ENCODE data around the gene TMEM63C.

TMEM63C gene

DNA sequence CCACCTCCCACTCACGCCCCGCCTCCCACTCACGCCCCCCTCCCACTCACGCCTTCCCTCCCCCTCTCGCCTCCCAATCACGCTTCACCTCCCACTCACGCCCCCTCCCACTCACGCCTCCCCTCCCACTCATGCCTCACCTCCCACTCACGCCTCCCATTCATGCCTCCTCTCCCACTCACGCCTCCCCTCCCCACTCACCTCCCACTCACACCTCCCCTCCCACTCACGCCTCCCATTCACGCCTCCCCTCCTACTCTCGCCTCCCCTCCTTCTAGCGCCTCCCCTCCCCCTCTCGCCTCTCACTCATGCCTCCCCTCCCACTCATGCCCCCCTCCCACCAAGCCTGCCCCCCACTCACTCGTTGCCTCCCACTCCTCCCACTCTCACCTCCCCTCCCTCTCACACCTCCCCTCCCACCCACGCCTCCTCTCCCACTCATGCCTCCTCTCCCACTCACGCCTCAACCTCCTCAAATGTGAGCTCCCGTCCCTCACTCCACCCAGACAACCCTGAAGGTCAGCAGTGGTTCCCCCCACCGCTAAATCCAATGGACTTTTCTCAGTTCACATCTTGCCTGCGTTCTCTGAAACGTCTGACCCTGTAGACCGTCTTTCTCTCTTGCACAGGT, 39.8 kb downstream of the TMEM63C start:
- no peak for DNase-seq (ENCODE audit: low read depth in 2 of 2)

DNA sequence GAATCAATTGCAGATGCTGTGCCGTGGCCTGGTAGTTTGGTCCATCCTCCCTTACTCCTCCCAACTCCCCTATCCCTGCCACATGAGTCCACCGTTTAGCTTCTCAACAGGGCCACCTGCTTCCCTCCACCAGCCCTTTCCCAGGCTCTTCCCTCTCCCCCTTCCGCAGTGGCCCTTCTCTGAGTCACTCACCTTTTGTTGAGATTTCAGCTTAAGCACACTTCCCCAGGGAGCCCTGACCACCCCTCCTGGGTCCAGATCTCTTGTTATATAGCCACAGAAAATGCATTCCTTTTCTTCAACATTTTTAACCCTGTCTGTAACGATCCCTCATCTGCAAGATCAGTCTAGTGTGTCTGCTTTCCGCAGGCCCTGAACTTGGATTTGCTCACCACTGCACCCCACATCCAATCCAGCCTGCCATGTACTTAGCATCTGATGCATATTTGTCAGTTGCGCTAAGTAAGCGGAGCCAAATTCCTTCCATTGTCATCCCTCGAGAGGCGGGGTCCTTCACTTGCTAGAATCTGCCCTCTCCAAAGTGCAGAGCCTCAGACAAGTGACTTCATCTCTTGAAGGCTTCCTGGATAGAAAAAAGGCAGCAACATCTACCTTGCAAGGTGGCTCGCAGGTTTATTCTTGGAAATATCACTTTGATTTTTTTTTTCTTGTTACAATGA, 41.1 kb downstream of the TMEM63C start:
- no peak for DNase-seq (ENCODE audit: low read depth in 2 of 2)

DNA sequence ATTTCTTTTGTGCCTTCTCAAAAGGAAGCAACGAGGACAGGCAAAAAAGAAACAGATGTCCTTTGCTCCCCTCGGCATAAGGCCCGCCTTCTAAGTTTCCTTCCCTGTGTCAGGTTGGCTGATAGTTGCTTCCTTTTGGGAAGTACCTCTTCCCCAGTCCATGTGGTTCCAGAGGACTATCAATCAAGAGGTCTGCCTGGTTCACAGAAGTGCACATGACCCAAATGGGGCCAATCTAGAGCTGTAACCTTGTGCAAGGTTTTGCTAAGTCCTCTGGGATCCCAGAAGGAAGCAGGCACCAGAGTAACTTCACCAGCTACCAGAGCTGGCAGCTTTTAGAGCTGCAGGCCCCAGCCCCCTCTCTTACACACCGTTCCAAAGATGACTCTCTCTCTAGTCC, 42.6 kb downstream of the TMEM63C start:
- no peak for DNase-seq (ENCODE audit: low read depth in 2 of 2)

DNA sequence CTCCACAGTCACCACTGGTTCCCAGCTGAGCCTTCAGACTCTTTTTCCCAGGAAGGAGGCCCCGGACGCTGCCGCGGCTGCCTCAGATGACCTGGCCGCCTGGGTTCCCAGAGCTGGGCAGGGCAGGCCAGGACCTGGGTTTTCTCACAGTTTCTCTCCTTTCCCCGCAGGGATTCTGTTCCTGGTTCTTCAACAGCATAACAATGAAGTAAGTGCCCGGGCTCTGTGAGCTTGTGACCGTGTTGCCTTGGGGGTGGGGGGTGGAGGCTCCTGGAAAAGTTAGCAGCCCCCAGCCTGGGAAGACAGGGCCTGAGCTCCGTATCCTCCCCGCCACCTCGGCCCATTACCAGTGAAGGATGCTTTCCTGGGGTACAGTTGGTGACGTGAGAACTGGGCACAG, 43.7 kb downstream of the TMEM63C start:
- DNase-seq (ENCODE audit: low read depth in 2 of 2): no peak

DNA sequence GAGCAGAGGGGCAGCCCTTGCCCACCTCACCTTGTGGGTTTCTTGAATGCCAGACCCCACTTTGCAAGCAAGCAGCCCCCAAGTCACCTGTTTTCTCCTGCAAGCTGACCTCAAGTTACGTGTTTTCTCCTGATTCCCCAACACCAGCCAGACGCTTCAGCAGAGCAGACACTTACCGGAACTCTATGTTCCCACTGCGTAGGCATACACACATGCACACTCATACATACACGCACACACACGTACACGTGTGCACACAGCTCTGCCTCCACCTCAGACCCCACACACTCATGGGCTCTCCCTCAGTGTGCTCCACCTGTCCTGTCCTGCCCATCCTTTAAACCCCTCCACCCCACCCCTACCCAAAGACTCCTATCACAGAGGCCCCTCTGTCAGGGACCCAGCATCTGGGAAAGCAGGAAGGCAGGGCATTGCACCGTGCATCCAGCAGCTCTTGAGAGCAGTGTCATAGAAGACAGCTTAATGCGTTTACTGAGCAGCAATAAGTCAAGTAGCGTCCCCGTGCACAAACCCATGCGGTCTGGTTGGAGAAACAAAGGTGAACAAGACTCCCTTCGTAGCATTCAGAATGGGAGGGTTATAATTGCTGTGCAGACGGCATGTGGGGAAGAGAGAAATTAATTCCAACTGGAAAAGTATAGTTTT, 44.4 kb downstream of the TMEM63C start:
- no peak for DNase-seq (ENCODE audit: low read depth in 2 of 2)

DNA sequence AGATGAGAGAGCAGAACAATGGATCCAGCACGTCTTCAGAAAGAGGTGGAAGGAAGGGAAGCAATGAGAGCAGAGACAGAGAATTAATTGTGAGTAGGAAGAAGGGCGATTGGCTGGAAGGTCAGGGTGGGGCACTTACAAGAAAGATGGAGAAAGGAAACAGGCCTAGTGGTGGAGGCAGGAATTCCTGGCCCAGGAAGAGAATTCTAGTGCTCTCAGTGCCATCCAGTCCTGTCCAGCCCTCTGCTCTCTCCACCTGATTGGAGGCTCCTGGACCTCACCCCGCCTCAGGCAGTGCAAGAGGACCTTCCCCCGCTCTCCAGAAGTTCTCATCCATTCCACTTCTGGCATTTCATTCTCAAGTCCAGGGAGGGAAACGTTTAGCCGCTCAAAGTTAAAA, 46.5 kb downstream of the TMEM63C start:
- DNase-seq (ENCODE audit: low read depth in 2 of 2): no peak

DNA sequence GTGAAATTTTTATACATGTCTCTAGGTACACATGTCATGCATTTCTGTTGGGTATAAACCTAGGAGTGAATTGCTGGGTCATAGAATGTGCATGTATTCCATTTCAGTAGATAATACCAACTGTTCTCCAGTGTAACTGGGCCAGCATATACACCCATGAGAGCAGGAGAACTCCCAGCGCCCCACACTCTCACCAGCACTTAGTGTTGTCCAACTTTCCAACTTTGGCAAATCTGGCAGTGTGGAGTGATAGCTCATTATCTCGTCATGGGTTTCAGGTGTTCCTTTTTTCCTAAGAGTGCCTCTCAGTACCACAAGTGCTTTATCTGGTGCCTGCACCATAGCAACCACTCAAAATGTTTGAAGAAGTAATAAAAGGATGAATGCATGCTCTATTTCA, 49.3 kb downstream of the TMEM63C start:
- DNase-seq (ENCODE audit: low read depth in 2 of 2): no peak

DNA sequence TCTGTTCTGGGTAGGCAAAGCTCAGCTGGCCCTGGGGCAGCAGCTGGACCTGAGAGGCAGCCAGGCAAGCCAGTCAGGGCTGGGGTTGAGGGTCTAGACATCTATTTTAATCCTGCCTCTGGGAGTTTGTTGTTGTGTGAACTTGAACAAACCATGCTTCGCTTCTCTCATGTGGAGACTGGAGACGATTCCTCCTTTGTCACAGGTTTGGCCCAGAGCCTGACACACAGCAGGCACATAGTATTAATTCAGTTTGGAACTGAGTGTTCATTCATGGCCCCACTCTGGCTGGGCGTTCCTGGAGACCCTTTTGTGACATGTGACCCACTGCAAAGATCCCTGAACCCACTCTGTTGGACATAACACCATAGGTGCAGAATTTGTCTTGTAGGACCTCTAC, 50.1 kb downstream of the TMEM63C start:
- DNase-seq (ENCODE audit: low read depth in 2 of 2): no peak

DNA sequence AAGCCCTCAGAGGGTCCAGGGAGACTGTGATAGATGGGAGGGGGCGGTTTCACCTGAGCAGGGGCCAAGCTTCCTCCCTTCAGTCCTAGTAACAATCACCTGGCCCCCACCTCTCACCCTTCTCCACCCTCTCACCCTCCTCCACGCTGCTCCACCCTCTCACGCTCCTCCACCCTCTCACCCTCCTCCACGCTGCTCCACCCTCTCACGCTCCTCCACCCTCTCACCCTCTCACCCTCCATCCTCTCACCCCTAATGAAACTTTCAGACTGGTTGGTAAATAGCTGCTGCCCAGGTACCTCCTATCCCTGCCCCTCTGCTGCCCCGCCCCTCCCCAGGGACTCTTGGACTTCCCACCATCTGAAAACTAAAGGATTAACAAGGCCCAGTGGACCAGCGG, 55.2 kb downstream of the TMEM63C start:
- DNase-seq (ENCODE audit: low read depth in 2 of 2): no peak

DNA sequence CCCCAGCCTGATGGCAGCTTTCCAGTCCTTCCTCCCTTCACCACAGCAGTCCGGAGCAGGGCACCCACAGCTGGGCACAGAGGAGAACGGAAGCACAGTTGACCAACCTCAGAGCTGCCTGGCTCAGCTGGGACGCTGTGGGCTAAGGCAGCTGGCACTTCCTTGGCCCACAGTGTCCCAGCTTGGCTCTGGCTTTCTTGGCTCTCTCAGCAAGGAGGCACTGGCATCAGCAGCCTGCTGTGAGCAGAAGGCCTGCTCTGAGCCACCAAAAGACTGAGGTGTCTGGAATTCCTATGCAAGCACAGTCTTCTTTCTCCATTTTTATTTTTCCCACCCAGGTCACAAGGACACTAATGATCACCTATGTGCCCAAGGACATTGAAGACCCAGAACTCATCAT, 56.8 kb downstream of the TMEM63C start:
- no peak for DNase-seq (ENCODE audit: low read depth in 2 of 2)

DNA sequence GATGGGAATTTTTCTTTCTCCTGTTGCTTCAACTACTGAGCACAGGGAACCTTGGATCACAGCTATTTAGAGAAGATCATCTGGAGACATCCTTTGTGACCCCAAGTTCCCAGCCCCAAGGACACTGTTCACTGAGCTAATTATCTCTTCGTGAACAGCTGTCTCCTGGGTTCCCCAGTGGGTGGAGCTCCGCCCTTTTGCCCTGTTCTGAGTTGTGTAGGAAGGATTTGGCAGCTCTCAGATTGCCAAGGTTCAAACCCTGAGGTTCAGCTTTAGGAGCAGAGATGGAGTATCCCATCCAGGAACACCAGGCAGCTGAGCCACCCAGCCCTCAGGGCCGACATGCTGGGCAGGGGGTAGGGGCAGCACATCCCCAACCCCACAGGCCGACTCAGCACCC, 57.4 kb downstream of the TMEM63C start:
- DNase-seq (ENCODE audit: low read depth in 2 of 2): no peak

DNA sequence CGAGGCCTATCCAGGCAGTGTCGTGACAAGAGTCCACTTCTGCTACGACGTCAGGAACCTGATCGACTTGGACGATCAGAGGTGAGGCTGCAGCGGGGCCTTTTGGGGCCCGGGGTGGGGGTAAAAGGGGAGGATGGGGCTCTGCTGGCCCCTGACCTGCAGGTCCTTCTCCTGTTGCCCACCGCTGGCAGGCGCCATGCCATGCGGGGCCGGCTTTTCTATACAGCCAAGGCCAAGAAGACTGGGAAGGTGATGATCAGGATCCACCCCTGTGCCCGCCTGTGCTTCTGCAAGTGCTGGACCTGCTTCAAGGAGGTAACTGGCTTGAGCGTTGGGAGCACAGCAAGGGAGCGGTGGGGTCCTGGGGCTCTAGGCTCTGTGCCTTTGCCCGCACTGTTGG, 57.8 kb downstream of the TMEM63C start:
- DNase-seq (ENCODE audit: low read depth in 2 of 2): no peak

DNA sequence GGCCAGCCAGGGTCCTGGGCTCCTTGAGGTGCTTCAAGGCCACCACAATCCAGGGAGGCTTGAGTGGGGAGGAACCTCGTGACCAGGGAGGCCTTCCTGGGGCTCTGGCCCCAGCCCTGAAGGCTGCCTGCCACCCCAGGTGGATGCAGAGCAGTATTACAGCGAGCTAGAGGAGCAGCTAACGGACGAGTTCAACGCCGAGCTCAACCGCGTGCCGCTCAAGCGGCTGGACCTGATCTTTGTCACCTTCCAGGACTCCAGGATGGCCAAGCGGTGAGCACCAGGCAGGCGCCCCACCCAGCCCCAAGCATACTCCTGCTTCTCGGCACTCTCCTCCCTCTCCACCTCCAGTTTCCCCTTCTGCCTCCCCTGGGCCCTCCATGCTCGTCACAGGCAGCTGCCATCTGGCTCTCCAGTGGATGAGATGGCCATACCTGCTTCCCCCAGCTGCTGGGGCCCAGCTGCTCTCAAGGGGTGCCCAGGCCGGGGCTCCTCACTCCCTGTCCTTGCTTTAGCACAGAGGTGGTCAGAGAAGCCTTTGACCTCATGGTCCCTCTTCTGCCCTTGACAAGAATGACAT, 58.8 kb downstream of the TMEM63C start:
- no peak for DNase-seq (ENCODE audit: low read depth in 2 of 2)

DNA sequence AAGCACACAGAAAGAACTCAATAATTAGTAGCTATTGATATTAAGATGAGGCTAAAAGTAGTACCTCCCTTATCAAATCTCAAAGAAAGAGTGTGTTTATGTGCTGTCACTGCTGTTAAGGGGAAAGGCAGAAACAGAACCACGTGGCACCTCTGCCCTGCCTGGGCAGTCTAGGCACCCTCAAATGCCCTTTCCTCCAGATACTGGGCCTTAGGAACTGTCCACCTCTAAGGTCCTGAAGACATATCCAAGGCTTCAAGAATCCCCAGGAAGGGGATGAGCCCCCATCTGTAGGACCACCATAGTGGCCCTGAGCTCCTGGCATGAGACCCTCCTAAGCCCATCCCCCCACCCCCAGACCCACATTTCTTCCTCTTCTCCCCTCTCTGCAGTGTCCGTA, 60.4 kb downstream of the TMEM63C start:
- DNase-seq (ENCODE audit: low read depth in 2 of 2): no peak

DNA sequence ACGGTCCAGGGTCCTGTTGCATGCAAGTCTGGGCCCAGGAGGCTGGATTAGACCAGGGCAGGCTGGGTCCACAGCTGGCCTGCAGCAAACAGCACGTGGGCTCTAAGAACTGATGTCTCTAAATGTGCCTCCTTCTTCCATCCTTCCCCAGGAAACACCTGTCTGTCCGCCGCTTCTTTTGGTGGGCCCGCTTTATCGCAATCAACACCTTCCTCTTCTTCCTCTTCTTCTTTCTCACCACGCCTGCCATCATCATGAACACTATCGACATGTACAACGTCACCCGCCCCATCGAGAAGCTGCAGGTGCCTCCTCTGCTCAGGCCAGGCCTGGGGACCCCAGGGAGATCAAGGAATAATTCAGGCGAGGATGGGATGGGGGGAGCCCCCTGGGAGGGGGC, 61.2 kb downstream of the TMEM63C start:
- DNase-seq (ENCODE audit: low read depth in 2 of 2): no peak

DNA sequence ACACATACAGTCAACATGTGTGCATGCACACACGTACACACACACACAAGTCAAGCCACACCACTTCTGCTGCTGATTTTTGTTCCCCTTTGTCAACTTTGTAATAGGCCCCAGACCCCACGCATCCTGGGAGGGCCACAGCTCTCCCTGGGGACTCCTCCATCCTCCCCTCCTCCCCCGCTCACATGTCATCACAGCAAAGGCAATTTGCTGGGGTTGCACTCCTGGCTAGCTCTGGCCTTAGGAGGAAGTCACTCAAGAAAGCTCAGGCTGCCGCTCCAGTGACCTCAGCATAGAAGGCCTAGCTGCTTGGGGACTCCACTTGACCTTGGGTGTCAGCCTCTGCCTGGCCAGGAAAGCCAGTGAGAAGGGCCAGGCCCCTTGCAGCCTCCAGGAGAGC, 62.3 kb downstream of the TMEM63C start:
- DNase-seq (ENCODE audit: low read depth in 2 of 2): no peak

DNA sequence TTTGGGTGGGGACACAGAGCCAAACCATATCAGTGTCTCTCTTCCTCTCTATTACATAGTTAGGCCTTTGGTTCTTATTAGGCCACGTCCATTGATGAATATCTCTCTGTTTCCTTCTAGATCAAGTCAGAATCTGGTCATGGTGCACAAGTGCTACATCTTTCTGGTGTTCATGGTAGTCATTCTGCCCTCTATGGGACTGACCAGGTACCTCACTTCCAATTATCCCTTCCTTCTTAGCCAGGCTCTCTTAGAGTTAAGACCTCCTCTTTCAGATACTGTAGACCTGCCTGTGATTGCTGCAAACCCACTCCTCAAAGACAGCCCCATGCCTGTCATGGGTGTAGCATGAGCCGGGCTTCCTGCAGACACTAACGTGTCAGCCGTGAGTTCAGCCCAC, 64.2 kb downstream of the TMEM63C start:
- no peak for DNase-seq (ENCODE audit: low read depth in 2 of 2)

DNA sequence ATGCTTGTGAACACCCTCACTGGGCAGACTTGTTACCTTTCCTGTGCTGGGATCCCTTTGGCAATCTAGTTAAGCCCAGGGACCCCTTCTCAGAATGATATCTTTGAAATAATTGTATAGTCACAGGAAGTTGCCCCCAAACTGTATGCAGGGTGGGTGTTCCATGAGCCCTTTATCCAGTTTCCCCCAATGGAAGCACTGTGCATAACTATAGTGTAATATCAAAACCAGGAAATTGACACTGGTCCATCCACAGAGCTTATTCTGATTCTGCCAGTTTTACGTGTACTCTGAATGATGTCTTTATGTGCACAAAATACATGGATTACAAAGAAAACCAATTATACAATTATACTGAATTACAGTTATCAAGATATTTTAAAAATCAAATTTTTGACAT, 65.2 kb downstream of the TMEM63C start:
- no peak for DNase-seq (ENCODE audit: low read depth in 2 of 2)

DNA sequence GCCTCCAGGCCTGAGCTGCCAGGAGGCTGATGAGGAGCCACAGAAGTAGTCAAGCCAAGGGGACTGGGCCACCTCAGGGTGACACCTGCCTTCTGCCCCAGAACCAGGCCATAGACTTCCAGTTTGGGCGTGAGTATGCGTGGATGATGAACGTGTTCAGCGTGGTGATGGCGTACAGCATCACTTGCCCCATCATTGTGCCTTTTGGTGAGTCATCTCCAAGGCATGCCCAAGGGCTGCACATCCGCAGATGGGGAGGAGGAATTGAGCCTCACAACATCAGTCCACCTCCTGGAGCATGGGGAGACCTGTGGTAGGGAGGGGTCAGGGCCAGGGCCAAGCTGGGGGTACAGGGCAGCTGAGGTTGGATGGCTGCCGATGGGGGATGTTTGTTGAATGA, 67.1 kb downstream of the TMEM63C start:
- DNase-seq (ENCODE audit: low read depth in 2 of 2): no peak

DNA sequence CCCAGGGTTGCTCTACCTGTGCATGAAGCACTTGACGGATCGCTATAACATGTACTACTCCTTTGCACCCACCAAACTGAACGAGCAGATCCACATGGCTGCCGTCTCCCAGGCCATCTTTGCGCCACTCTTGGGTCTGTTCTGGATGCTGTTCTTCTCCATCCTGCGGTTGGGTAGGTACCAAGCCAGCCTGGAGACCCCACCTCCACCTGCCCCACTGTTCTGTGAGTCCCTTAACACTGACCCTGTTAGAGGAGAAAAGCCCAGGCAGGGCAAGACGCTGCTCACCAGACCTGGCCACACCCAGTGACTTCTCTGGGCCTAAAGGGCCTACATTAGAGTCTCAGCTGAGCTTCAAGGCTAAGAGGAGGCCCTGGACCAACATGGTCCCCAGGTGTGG, 67.7 kb downstream of the TMEM63C start:
- DNase-seq (ENCODE audit: low read depth in 2 of 2): no peak

DNA sequence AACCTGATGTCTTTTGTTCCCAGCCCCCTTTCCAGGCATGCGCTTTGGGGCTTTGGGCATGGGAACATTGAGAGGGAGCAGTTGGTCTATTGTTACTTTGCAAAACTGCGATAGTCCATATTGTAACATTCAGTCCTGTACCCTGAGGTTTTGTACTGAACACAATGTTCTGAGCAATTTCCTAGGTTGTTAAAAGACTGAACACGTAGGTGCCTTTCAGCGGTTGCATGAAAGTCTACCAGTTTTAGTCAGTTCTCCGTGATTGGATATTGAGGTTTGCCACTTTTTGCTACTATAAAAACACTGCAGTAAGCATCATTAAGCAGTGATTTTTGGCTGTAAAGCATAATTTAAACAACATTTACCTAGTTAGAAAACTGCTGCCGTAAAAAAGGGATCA, 69.3 kb downstream of the TMEM63C start:
- no peak for DNase-seq (ENCODE audit: low read depth in 2 of 2)

DNA sequence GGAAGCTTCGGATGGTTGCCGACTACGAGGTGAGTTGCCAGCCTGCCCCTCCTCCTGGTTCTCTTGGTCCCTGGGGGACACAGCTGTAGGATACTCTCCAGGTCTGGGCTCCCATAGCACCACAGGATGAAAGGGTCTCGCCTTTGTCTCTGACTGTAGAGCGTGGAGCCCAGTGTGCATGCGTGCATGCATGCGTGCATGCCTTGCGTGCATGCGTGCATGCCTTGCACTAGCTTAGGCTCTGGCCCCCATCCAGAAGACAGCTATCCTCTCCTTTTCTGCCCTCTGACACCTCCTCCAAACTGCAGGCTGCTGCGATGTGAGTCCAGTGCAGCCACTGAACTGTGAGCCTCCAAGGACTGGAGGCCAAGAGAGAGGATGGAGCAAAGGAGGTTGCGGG, 70.3 kb downstream of the TMEM63C start:
- no peak for DNase-seq (ENCODE audit: low read depth in 2 of 2)

Data from activated CD8-positive, alpha-beta memory T cell treated with anti-CD3 and anti-CD28 coated beads for 4 hours (primary cell).